HG03378 (cell line): ENCODE data around the gene IKZF5.
A peak's percentile ranks its signal among the peaks of the same experiment; 100 is the strongest.

Experiments
- ATAC-seq: cut with Tn5 transposase; IDR thresholded peaks from one replicate; pipeline ENCODE4 v1.9.1; 2021; ENCODE audit warnings: mild to moderate bottlenecking, moderate library complexity; ENCODE audit not compliant: unreplicated experiment

The IKZF5 gene

GRCh38 chr10:123008355-123009104 is at the start of gene IKZF5, which contains the start of gene ACADSB:
TSS of gene IKZF5 (minus strand) at chr10:123008795. CDS start at chr10:122998625, 10,170 bp downstream.
TSS of gene ACADSB (plus strand) at chr10:123009006. CDS start at chr10:123009030, 24 bp downstream.
- peak; percentile 63 for ATAC-seq

GRCh38 chr10:123057968-123058367 is 49.4 kb upstream of the IKZF5 start:
- ATAC-seq = no peak

GRCh38 chr10:123045961-123046731 is 37.6 kb upstream of the IKZF5 start:
- no peak for ATAC-seq

DNA sequence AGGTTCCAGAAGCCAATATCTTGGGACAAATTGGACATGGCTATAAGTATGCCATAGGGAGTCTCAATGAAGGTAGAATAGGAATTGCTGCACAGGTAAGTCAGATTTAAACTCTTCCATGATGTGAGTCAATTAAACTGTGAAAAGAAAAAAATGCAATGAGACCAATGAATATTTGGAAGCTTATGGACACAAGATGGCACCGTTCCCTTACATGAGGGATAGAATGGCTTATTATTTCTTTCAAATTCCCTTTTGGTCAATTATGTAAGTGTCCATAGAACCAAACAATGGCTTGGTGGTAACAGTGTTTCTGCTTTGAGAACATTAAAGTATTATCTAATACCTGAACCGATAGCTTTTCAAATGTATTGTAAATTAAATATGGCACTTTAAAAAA is 35.8 kb upstream of the IKZF5 start:
- ATAC-seq = no peak

GRCh38 chr10:123043409-123043925 is 34.9 kb upstream of the IKZF5 start:
- ATAC-seq = peak; percentile 81

DNA sequence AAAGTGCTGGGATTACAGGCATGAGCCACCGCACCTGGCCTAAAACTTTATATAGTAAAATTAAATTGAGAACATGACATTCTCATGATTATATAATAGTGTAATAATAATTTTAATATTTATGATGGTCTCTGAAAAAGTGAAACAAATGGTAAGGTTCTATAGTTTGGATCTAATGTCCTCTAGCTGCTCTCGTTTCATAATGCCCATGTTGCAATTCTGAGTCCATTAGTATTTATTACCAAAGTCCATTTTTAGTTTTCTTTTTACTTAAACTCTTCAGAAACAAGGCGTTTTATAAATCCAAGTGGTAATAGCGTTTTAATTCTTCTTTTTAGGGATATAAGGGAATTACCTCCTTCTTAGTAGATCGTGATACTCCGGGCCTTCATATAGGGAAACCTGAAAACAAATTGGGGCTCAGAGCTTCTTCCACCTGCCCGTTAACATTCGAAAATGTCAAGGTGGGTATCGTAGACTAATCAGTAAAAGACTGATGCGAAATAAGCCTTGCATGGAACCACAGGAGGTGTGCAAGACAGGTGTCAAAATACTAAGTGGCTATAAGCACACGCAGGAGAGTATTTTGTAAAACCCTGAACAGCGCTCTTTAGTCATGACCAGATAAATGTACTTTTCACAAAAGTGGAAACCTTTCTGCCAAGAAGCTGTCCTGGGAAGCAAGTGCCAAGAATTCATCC is 34.3 kb upstream of the IKZF5 start:
- no peak for ATAC-seq

GRCh38 chr10:123039632-123039930 is 31.0 kb upstream of the IKZF5 start:
- no peak for ATAC-seq

- ATAC-seq = no peak
Observed at GRCh38 chr10:123038782-123039631, 30.4 kb upstream of the IKZF5 start.

DNA sequence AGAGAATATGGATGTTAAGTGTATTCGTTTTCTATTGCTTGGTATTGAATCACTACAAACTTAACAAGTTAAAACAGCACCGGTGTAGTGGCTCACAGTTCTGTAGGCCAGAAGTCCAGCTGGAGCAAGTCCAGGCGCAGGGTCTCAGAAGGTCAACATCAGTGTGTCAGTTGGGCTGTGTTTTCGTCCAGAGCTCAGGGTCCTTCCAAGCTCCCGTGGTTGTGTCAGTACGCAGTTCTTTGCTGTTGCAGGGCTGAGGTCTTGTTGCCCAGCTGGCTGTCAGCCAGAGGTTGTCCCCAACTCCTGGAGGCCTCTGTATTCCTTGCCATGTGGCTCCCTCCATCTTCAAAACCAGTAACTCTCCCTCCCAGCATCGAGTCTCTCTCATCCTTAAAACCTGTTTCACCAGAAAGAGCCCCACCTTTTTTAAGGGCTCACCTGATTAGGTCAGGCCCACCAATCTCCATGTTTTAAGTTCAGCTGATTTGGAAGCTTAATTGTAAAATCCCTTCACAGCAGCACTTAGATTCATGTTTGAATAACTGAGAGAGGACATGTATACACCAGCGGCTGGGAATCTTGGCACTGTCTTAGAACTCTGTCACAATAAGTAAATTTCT is 27.0 kb upstream of the IKZF5 start:
- ATAC-seq = no peak

DNA sequence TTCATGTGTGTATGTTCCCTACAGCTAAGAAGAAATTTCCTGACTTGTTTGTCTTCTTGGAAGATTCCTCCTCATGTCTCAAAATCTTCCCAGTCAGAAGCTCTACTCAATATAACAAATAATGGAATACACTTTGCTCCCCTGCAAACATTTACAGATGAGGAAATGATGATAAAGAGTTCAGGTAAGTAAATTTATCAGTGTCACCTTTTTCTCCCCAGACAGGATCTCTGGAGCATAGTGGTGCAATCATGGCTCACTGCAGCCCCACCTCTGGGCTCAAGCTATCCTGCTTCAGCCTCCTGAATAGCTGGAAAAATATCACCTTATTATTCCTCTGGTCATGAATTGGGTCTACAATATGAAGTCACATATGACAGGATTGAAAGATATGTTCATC is 25.7 kb upstream of the IKZF5 start:
- ATAC-seq = no peak

DNA sequence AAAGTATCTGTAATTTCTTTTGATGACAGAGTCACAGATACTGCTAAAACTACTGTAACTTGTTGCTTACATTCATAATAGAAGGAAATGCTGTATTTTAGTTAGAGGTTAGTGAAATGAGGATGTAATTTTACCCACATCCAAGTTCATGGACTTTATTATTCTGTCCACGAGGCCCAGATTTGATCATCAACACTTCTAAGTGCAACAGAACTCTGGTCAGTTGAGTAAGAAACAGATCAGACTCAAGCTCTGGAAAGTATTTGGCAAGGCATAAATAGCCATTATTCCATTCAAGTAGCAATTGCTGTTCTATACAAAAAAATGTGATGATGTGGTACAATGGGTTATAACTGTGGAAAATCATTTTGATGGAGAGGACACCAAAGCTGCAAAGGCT is 22.5 kb upstream of the IKZF5 start:
- no peak for ATAC-seq

- no peak for ATAC-seq
Observed at GRCh38 chr10:123027861-123028260, 19.3 kb upstream of the IKZF5 start.

DNA sequence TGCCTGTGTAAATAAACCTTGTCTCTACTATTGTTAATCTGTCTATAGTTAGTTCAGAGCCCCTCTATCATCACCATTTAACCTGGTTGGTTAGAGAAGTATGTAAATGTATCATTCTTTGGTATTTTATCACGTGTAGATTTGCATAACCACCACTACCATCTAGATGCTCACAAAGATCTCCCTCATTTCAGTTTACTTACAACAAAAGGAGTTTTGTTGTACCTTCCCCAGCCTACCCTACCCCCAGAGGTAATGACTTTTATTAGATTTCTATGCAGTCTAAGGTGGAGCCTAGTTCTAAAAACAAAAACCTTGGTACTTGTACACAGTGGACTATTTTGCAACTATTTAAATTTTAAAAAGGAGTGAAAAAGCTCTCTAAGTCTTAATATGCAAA is 17.7 kb upstream of the IKZF5 start:
- ATAC-seq = no peak

DNA sequence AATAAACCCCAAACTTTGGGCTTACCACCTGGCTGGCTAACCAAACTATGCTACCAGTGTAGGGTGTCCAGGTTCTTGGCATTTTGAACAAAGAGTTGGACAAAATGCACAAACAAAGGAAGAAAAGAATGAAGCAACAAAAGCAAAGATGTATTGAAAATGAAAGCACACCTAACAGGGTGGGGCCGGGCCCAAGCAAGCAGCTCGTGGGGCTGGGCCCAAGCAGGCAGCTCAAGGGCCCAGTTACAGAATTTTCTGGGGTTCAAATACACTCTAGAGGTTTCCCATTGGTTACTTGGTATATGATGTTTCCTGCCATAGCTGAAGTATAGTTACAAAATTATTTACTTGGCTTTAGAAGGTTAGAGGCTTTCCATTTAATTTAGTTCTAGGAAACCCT is 15.9 kb upstream of the IKZF5 start:
- no peak for ATAC-seq

DNA sequence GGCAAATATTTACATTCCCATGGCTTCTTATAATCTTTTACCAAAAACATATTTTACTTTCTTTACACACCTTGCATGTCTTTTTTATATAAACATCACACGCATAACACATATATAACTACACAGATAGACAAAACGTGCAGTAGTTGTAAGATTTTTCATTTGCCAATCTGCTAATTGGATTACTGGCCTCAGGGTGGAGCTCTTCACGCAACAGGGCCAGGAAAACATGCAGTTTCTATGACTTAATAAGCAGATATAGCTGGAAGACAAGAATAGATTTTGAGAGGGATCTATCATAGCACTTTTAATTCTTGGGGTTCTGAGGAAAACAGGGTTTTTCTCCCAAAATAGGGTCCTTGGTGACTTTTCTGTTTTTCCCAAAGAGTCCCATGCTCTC is 12.9 kb upstream of the IKZF5 start:
- ATAC-seq = no peak

DNA sequence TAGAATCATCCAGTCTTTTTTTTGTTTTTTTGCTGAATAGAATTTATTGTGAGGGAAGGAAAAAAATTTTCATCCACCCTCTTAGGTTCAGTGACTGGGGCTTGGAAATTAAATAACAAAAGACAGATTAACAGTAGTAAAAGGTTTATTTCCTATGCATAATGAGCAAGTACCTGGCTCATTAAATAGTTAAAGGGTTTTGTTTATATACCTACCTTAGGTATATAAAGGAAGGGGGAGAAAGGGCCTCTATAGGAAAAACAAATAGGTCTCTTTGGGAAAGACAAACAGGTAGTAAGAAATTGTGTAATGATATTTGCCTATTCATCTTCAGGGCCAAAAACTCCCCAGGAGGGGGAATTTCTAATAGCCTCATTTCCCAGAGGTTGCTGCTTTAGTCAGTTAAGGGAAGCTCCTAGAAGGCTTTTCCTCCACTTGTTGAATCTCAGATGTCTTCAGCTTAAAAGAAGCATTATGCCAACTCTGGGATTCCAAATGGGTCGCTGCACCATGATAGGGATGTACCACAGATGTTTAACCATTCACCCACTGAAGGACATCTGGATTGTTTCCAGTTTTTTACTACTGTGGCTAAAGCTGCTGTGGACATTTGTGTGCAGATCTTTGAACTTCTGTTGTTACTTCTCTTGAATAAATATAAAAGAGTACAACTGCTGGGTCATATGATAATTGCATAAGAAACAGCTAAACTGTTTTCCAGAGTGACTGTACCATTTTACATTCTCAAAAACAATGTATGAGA is 11.5 kb upstream of the IKZF5 start:
- ATAC-seq = no peak

DNA sequence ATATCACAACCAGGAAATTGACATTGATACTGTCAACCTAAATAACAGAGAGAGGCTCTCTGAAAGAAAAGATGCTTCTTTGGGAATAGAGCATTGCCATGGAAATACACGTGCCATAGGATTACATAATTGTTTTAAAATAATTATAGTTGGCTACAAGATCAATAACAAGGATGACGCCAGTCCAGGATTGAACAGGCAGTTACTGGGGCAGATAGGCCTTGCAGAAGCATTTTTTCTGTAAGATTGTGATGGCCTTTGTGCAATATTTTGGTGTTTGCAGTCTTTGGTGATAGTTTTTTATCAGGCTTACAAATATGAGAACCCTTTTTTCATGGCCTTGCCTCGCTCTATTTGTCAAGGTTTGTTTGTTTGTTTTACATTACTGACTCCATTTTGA is 10.7 kb upstream of the IKZF5 start:
- ATAC-seq = no peak

DNA sequence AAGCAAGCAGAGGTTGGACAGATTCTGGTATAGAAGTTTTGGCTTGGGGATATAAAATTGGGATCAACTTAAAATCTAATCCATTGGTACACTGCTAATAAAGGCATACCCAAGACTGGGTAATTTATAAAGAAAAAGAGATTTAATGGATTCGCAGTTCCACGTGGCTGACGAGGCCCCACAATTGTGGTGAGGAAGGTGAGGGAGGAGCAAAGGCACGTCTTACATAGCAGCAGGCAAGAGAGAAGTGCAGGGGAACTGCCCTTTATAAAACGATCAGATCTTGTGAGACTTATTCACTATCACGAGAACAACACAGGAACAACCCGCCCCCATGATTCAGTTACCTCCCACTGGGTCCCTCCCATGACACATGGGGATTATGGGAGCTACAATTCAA is 9.9 kb upstream of the IKZF5 start:
- no peak for ATAC-seq

- ATAC-seq = no peak
Observed at GRCh38 chr10:123017421-123018165, 9.0 kb upstream of the IKZF5 start.
